ENCODE results near the gene STX19.

The STX19 gene

GRCh38 chr3:94036909-94037507 lies 8.6 kb upstream of the STX19 start:
- no peak for DNase-seq (ENCODE audit: low read depth in 3 of 3)

- DNase-seq (ENCODE audit: low read depth in 3 of 3): no peak
Observed at GRCh38 chr3:94026623-94027022, 1.8 kb downstream of the STX19 start.

DNA sequence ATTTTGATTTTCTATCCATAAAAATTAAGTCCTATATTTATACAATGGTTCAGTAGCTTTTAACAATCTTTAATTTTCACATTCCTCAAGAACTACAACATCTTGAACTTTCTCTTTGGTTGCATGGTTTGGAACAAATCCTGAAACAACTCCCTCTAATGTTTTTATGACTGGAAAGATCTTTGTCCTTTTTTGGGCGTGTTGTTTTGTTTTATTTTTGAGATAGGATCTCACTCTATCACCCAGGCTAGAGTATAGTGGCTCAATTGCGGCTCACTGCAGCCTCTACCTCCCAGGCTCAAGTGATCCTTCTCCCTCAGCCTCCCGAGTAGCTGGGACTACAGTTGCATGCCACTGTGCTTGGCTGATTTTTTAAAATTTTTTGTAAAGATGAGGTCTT lies 4.0 kb downstream of the STX19 start:
- no peak for DNase-seq (ENCODE audit: low read depth in 3 of 3)

DNA sequence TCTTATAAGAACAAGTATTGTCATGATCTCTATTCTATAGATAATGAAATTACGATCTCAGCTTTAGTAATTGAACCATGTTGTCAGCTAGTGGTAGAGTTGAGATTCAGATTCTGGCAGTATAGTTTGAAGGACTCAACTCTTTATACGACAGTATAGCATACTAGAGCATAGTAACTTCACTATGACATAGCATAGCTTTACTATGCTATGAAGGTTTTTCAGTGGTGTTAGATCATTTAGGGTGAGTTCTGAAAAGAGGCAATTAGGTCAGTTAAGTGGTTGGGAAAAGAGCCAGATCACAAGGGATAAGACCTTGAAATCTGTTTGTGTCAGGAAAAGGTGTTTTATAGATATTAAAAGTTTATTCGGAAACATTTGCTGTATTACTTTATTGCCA lies 8.1 kb downstream of the STX19 start:
- DNase-seq (ENCODE audit: low read depth in 3 of 3): no peak

- no peak for DNase-seq (ENCODE audit: low read depth in 3 of 3)
Observed at GRCh38 chr3:94019659-94020058, 8.7 kb downstream of the STX19 start.

GRCh38 chr3:94015025-94015424 lies 13.4 kb downstream of the STX19 start:
- no peak for DNase-seq (ENCODE audit: low read depth in 3 of 3)

DNA sequence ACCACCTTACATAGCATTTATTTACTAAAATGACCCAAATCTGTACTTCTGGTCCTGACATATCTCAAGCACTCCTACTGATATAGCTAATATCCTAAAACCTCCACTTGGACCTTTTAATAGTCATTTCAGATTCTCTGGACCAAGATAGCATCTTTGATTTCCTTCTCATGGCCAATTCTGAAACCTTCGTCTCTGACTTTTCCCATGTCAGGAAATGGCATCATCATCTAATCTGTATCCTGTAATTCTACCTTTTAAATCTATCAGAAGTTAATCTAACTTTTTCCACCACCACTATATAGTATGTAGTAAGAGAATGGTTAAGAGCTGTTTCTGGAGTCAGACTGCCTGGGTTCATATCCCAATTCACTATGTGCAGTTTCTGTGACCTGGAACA lies 16.2 kb downstream of the STX19 start:
- no peak for DNase-seq (ENCODE audit: low read depth in 3 of 3)

- no peak for DNase-seq (ENCODE audit: low read depth in 3 of 3)
Observed at GRCh38 chr3:94011233-94011711, 17.1 kb downstream of the STX19 start.

GRCh38 chr3:94009608-94010007 lies 18.8 kb downstream of the STX19 start:
- DNase-seq (ENCODE audit: low read depth in 3 of 3): no peak

- DNase-seq (ENCODE audit: low read depth in 3 of 3): no peak
Observed at GRCh38 chr3:94008253-94008652, 20.1 kb downstream of the STX19 start.

GRCh38 chr3:94004301-94004910 lies 24.0 kb downstream of the STX19 start:
- DNase-seq (ENCODE audit: low read depth in 3 of 3): no peak

DNA sequence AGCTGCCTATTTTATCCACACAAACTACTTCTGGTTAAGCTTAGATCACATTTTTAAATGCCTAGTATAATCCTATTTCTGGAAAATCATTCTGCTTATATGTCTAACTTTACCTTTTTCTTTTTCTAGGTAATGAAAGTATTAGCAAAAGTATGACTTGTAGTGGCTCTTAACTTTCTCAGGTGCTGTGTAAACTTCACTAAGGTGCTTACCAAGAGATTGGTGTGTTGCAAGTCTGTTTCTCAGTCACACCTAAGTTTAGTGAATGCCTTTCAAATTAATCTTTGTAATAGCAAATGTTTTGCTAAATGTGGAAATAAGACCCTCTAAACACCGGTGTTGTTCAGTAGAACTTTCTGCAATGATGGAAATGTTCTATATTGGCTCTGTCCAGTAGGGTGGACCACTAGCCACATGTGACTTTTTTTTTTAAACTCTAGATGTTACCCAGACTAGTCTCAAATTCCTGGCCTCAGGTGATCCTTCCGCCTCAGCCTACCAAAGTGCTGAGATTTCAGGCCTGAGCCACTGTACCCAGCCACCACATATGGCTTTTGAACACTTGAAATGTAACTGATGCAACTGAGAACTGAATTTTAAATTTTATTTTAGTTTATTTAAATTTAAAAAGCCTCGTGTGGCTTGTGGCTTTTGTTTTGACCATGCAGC lies 26.4 kb downstream of the STX19 start:
- DNase-seq (ENCODE audit: low read depth in 3 of 3): no peak

DNA sequence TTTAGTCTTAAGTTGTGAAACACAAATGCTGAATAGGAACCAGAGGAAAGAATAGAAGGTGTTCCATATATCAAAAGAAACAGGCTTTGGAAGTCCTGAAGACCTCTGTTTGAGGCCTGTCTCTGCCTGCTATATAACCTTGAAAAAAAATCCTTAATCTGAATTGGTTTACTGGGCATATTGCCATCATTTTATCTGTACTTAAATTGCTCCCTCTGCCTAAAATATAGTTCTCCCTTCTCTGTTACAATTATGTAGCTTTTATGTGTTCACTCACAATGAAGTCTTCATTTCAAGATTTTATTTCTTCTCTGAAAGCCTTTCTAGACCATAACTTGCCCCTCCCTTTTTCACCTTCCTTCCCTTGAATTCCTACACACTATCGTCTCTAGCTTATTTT lies 27.2 kb downstream of the STX19 start:
- no peak for DNase-seq (ENCODE audit: low read depth in 3 of 3)

- no peak for DNase-seq (ENCODE audit: low read depth in 3 of 3)
Observed at GRCh38 chr3:93994056-93994455, 34.3 kb downstream of the STX19 start.

DNA sequence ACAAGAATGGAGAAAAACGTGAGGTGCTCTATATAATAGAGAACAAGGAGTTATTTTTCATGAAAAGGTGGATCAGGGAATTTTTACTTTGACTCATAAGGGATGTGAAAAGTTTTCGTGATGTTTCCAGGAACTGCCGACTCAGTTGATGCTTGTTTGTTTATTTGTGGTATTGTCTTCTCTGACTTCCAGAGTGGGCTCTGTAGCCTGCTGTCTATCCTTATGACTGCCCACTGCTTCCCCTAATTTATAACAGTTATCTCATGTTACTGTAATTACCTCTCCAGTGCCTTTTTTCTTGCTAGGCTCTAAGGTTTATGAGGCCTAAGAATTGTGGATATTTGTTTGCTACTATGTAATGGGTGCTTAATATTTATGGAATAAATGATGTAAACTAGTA lies 36.2 kb downstream of the STX19 start:
- no peak for DNase-seq (ENCODE audit: low read depth in 3 of 3)

GRCh38 chr3:93991631-93992030 lies 36.8 kb downstream of the STX19 start:
- DNase-seq (ENCODE audit: low read depth in 3 of 3): no peak

GRCh38 chr3:93989241-93989640 lies 39.2 kb downstream of the STX19 start:
- DNase-seq (ENCODE audit: low read depth in 3 of 3): no peak

DNA sequence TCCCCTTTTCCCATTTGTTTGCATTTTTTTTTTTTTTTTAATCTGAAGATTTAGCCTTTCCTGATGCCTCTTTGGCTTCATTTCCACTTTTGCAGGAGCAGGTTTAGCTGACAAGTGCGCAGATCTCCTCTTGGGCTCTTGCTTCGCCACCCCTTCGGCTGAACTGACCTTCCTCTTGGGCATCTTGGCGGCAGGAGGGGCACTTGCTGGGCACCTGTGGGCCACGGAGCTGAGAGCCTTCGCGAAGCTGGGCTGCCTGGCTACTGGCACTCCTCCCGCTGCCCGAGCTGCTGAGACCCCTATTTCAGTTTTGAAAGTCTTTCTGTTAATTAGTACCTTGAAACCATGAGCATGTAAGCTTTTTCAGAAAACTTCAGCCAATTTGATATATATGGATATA lies 39.6 kb downstream of the STX19 start:
- no peak for DNase-seq (ENCODE audit: low read depth in 3 of 3)

DNA sequence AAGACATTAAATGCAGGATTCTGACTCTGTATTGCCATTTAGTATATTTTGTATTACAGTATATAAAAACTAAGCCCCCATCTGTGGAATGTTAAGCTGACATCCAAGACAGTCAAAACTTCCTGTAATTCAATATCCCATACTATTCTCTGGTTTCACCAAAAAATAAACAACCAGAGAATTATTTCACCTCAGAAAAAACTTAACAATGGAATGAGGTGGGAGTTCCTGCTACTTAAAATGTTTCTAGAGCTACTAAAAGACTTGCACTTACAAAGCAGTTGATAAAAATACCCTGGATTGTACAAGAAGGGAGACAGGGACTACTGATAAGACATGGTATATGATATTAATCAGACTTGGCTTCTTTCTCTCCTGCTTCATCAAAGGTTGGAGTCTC lies 40.1 kb downstream of the STX19 start:
- DNase-seq (ENCODE audit: low read depth in 3 of 3): no peak

DNA sequence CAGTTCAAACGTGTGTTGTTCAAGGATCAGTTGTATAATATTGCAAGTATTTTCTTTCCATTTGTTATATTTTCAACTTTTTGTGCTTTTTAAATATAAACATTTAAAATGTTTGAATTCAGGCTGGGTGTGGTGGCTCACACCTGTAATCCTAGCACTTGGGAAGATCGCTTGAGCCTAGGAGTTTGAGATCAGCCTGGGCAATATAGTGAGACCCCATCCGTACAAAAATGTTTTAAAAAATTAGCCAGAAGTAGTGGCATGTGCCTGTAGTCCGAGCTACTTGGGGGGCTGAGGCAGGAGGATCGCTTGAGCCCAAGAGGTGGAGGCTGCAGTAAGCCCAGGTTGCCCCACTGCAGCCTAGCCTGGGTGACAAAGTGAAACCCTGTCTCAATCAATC lies 43.8 kb downstream of the STX19 start:
- DNase-seq (ENCODE audit: low read depth in 3 of 3): no peak

DNA sequence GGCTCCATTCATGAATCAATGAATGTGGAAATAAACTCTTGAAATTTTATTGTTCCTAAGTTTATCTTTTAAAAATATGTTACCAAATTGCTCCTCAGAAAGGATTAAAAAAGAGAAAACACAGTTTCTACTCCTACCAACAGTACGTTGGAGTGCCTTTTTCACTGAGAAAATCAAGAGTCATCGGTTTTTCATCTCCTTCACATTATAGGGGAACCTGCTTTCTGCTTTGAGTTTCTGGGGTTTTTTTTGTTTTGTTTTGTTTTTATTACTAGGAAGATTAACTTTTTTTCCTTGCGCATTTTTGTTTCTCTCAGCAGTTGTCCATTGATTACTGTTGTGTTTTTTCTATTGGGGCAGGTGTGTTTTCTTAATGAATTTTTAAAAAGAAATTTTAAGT lies 45.0 kb downstream of the STX19 start:
- no peak for DNase-seq (ENCODE audit: low read depth in 3 of 3)

GRCh38 chr3:93981649-93982048 lies 46.7 kb downstream of the STX19 start:
- no peak for DNase-seq (ENCODE audit: low read depth in 3 of 3)
